IMR-90 (cell line): ENCODE results near the gene ZNF416. TPM values are rescaled to one million over a fixed set of nuclear protein-coding genes. Genes with fewer than 3 reads are reported as not detected.

Source experiments
- ATAC-seq: fragments of 200-7000 bp; cut with Tn5 transposase; 2 replicates; pipeline ENCODE4 v1.9.1; 2020; ENCODE audit warnings: low read depth, mild to moderate bottlenecking, moderate library complexity
- Bru-seq: library from RNA; stranded (reverse); fragments of 400-500 nt; gene quantifications from one replicate; lab custom pipeline; 2021; lab: Mats Ljungman, UMichigan
- BruChase-seq, 2 experiments: library from RNA; stranded (reverse); fragments of 400-500 nt; gene quantifications; one replicate each; lab custom pipeline; 2021; lab: Mats Ljungman, UMichigan
- BruUV-seq: library from RNA; stranded (reverse); fragments of 400-500 nt; replicated peaks from 2 replicates; lab custom pipeline; 2021; lab: Mats Ljungman, UMichigan
- CTCF ChIA-PET: fragments of 300-600 bp; formaldehyde crosslinking; extraction: SDS; loops from one replicate; lab custom pipeline; 2021; ENCODE audit warnings: antibody characterized with exemption; lab: Yijun Ruan, JAX
- POLR2A ChIA-PET: fragments of 300-600 bp; sonication (Branson Sonifier 250); formaldehyde crosslinking; loops from one replicate; lab custom pipeline; 2022; ENCODE audit warnings: antibody characterized with exemption; ENCODE audit not compliant: unreplicated experiment; lab: Charles Lee
- DNase-seq: peaks from one replicate; pipeline ENCODE4 v3.0.0; 2013
- H2AFZ ChIP-seq: replicated peaks from 2 replicates; pipeline ENCODE3; 2013; ENCODE audit warnings: low read length, mild to moderate bottlenecking; ENCODE audit not compliant: poor library complexity
- H2AK5ac ChIP-seq: 2 replicates; pipeline ENCODE4 v1.6.1; 2013; ENCODE audit warnings: low read depth, low read length, inconsistent platforms
- H2AK9ac ChIP-seq: replicated peaks from 2 replicates; pipeline ENCODE3; 2013; ENCODE audit warnings: mild to moderate bottlenecking, low read depth, low read length, moderate library complexity; ENCODE audit not compliant: poor library complexity
- H2BK120ac ChIP-seq: 2 replicates; pipeline ENCODE4 v1.6.1; 2013; ENCODE audit warnings: low read depth, low read length, inconsistent platforms
- H2BK15ac ChIP-seq: 3 replicates; pipeline ENCODE4 v1.6.1; 2013; ENCODE audit warnings: low read depth, low read length, inconsistent platforms
- H2BK20ac ChIP-seq: 2 replicates; pipeline ENCODE4 v1.6.1; 2013; ENCODE audit warnings: low read depth, mild to moderate bottlenecking, inconsistent platforms, low read length, moderate library complexity
- H2BK5ac ChIP-seq: 2 replicates; pipeline ENCODE4 v1.6.1; 2013; ENCODE audit warnings: mild to moderate bottlenecking, low read depth, low read length, inconsistent platforms; ENCODE audit not compliant: poor library complexity, severe bottlenecking
- H3K14ac ChIP-seq: replicated peaks from 2 replicates; pipeline ENCODE4 v1.6.1; 2013; ENCODE audit warnings: low read depth, low read length, inconsistent platforms
- H3K18ac ChIP-seq: 2 replicates; pipeline ENCODE4 v1.6.1; 2013; ENCODE audit warnings: low read depth, low read length, control low read depth
- H3K23ac ChIP-seq: 2 replicates; pipeline ENCODE4 v1.6.1; 2013; ENCODE audit warnings: low read depth, low read length, inconsistent platforms
- H3K27ac ChIP-seq: 2 replicates; pipeline ENCODE4 v1.5.1; 2013; ENCODE audit warnings: mild to moderate bottlenecking, control low read depth, low read length; ENCODE audit not compliant: insufficient read depth
- H3K27me3 ChIP-seq: 2 replicates; pipeline ENCODE4 v1.6.1; 2013; ENCODE audit warnings: low read length; ENCODE audit not compliant: control insufficient read depth, insufficient read depth
- H3K36me3 ChIP-seq: 2 replicates; pipeline ENCODE4 v1.6.1; 2013; ENCODE audit warnings: low read length, mixed read lengths; ENCODE audit not compliant: control insufficient read depth, insufficient read depth
- H3K4ac ChIP-seq: 2 replicates; pipeline ENCODE4 v1.6.1; 2013; ENCODE audit warnings: low read depth, low read length, inconsistent platforms
- H3K4me1 ChIP-seq: 2 replicates; pipeline ENCODE4 v1.6.1; 2013; ENCODE audit warnings: low read length, mixed read lengths; ENCODE audit not compliant: control insufficient read depth, insufficient read depth
- H3K4me2 ChIP-seq: 2 replicates; pipeline ENCODE4 v1.6.1; 2013; ENCODE audit warnings: low read depth, mild to moderate bottlenecking, control low read depth, low read length, moderate library complexity
- H3K4me3 ChIP-seq: 2 replicates; pipeline ENCODE4 v1.5.1; 2013; ENCODE audit warnings: low read depth, mild to moderate bottlenecking, control low read depth, low read length, moderate library complexity; ENCODE audit not compliant: insufficient read depth
- H3K56ac ChIP-seq: 2 replicates; pipeline ENCODE4 v1.6.1; 2013; ENCODE audit warnings: low read length, inconsistent platforms; ENCODE audit not compliant: insufficient read depth; ENCODE audit errors: extremely low read depth
- H3K79me1 ChIP-seq, 2 experiments: 2 replicates each; pipeline ENCODE4 v1.6.1; 2013; ENCODE audit warnings: low read length in 2 of 2, inconsistent platforms in 1 of 2, low read depth in 1 of 2
- H3K9ac ChIP-seq: 2 replicates; pipeline ENCODE4 v1.6.1; 2013; ENCODE audit warnings: low read depth, low read length, control low read depth
- H3K9me1 ChIP-seq: 2 replicates; pipeline ENCODE4 v1.6.1; 2013; ENCODE audit warnings: low read length, inconsistent platforms; ENCODE audit not compliant: insufficient read depth
- H3K9me3 ChIP-seq: 2 replicates; pipeline ENCODE4 v1.6.1; 2013; ENCODE audit warnings: low read length; ENCODE audit not compliant: control insufficient read depth, insufficient read depth
- H4K20me1 ChIP-seq: 2 replicates; pipeline ENCODE4 v1.6.1; 2013; ENCODE audit warnings: low read length, inconsistent platforms; ENCODE audit not compliant: insufficient read depth
- H4K5ac ChIP-seq: 2 replicates; pipeline ENCODE4 v1.6.1; 2013; ENCODE audit warnings: mild to moderate bottlenecking, low read depth, low read length, control low read depth
- H4K8ac ChIP-seq, 2 experiments: 2 replicates each; pipeline ENCODE4 v1.6.1; 2013; ENCODE audit warnings: low read depth in 2 of 2, low read length in 2 of 2, control low read depth in 1 of 2, inconsistent platforms in 1 of 2
- H4K91ac ChIP-seq: 2 replicates; pipeline ENCODE4 v1.6.1; 2013; ENCODE audit warnings: low read depth, low read length, inconsistent platforms; ENCODE audit not compliant: insufficient read depth
- MAFK ChIP-seq: IDR thresholded peaks from 2 replicates; pipeline ENCODE4 v1.6.1; 2012; ENCODE audit warnings: low read depth, low read length, improper control_type of control experiment
- MAZ ChIP-seq: IDR thresholded peaks from 2 replicates; pipeline ENCODE4 v1.6.1; 2012; ENCODE audit warnings: low read depth, mild to moderate bottlenecking, low read length, improper control_type of control experiment, moderate library complexity, borderline replicate concordance
- RCOR1 ChIP-seq: IDR thresholded peaks from 2 replicates; pipeline ENCODE4 v1.6.1; 2012; ENCODE audit warnings: mild to moderate bottlenecking, low read length, improper control_type of control experiment; ENCODE audit not compliant: insufficient replicate concordance
- WGBS, 2 experiments: methylation state at CpG; one replicate each; pipeline versions ENCODE4 v1.1.5 to v1.1.7; 2013; ENCODE audit warnings: missing lambda C conversion rate in 2 of 2; ENCODE audit not compliant: insufficient read length in 1 of 2; ENCODE audit errors: extremely low coverage in 2 of 2; 5-methylcytosine and 5-hydroxymethylcytosine counted together
- dilution Hi-C: fragments of 300-500 bp; cut with HindIII; formaldehyde crosslinking; loops from one replicate; pipeline ENCODE4 v1.14.3; 2018; ENCODE audit warnings: low sequenced_read_pairs; ENCODE audit not compliant: unreplicated experiment
- in situ Hi-C: fragments of 300-500 bp; cut with MboI; formaldehyde crosslinking; loops from 3 replicates; pipeline ENCODE4 v1.14.3; 2019; ENCODE audit warnings: low sequenced_read_pairs, inconsistent platforms, mixed read lengths
- intact Hi-C: fragments of 100-400 bp; cut with micrococcal nuclease; formaldehyde crosslinking; loops from 2 replicates; pipeline ENCODE4 v1.10.0; 2022
- long read RNA-seq: library from polyadenylated mRNA; unstranded; transcript quantifications from one replicate; pipeline ENCODE4 v2.0.0, GENCODE V29; 2021; ENCODE audit not compliant: unreplicated experiment
- polyA plus RNA-seq, 3 experiments: library from polyadenylated mRNA; depleted of rRNA; stranded (reverse); fragments of >200 nt; gene quantifications; 2 replicates each; pipeline ENCODE4 v1.2.3, GENCODE V29; 2012; ENCODE audit warnings: low replicate concordance in 1 of 3
- total RNA-seq: library from RNA; depleted of rRNA; stranded (reverse); fragments of >200 nt; gene quantifications from 2 replicates; pipeline ENCODE4 v1.2.3, GENCODE V29; 2012; rRNA removed
- TF ChIP-seq, protein P1 (sequence below): conservative IDR thresholded peaks from 2 replicates; pipeline ENCODE4 v1.5.1; 2012; ENCODE audit warnings: mild to moderate bottlenecking, low read depth, low read length, improper control_type of control experiment

ZNF416 gene
- total RNA-seq, result 6.1 and 8.1 TPM in 2 replicates
- 2.3 and 2.6 TPM in 2 replicates for polyA plus RNA-seq (2012; rRNA removed)
- polyA plus RNA-seq (2012; cell fraction: cytosol; rRNA removed), result 0.64 and 0.97 TPM in 2 replicates
- 0.63 and 2.4 TPM in 2 replicates for polyA plus RNA-seq (2012; cell fraction: nucleus; rRNA removed; ENCODE audit: low replicate concordance)
- percentile 63 among the genes with signal in this experiment for Bru-seq, nascent RNA
- BruChase-seq, experiment 1, labeled RNA remaining after a 6-hour chase, result percentile 47 among the genes with signal in this experiment
- BruChase-seq, experiment 2, labeled RNA remaining after a 2-hour chase, result percentile 51 among the genes with signal in this experiment
- long read RNA-seq, transcript ZNF416-201 (4 exons, 2,561 nt), result major isoform, 6 of 10 reads
- long read RNA-seq, partial matches to known transcripts, result 2 of 10 reads
- long read RNA-seq, other reads (novel, unspliced or antisense), result 2 of 10 reads

- peak within 1 kb of the TSS; percentile 21 for H3K27ac ChIP-seq
Measured at GRCh38 chr19:57578487-57579205, at the start of gene ZNF416. Gene ZNF416, minus strand, starts transcription at chr19:57578911. Its CDS starts 207 bp downstream, at chr19:57578704.

More at GRCh38 chr19:57578487-57579205, at the start of gene ZNF416:
- no peak within 1 kb of the TSS for H3K18ac ChIP-seq
- peak within 1 kb of the TSS; percentile 2 for H2BK5ac ChIP-seq
- H4K8ac ChIP-seq, result peak within 1 kb of the TSS; percentile 36 to 94
- peak within 1 kb of the TSS; percentile 40 for H3K4ac ChIP-seq
- H2BK20ac ChIP-seq, result no peak within 1 kb of the TSS
- H4K20me1 ChIP-seq, result no peaks in the 10 kb centered on the region
- no TSS peak for BruUV-seq
- no peaks in the 10 kb centered on the region for H3K27me3 ChIP-seq
- H2BK120ac ChIP-seq, result 0 out of 2 replicates have a peak within 1 kb of the TSS, but pooled peaks have one; percentile 10
- peaks cover 2% of the 10 kb centered on the region; the same call in 1 of the 2 replicates for H3K4me1 ChIP-seq
- H3K9me3 ChIP-seq, result peaks cover 47% of the 10 kb centered on the region
- H3K9me1 ChIP-seq, result peaks cover 5% of the 10 kb centered on the region; the same call in 1 of the 2 replicates
- peak within 1 kb of the TSS; percentile 79 for H3K23ac ChIP-seq
- H3K36me3 ChIP-seq, result peaks cover 36% of the 10 kb centered on the region
- in situ Hi-C loops, result no loop called here
- peak; percentile 95 for ATAC-seq
- H2BK15ac ChIP-seq, result no peak within 1 kb of the TSS
- intact Hi-C loops, result loop anchor here (2.0 kb wide), 2 partner anchors 54 to 576 kb away; partner anchors contain the start of gene ZNF211
- peak within 1 kb of the TSS; percentile 74 for H3K9ac ChIP-seq
- ChIA-PET CTCF (no interaction called here), POLR2A (no interaction called here)
- peak within 1 kb of the TSS; percentile 78 for H3K14ac ChIP-seq
- peak within 1 kb of the TSS; percentile 85 for H2AK5ac ChIP-seq
- H4K91ac ChIP-seq, result no peak within 1 kb of the TSS
- H2AK9ac ChIP-seq, result peak within 1 kb of the TSS; percentile 74
- peak within 1 kb of the TSS; percentile 95 for H3K4me2 ChIP-seq
- 0% methylated on average over 43 of the region's 62 CpGs; no CpG with 5 or more reads in 1 of the 2 experiments for WGBS, 2 experiments
- peak within 1 kb of the TSS; percentile 66 for H3K4me3 ChIP-seq
- peak within 1 kb of the TSS; percentile 99 for H2AFZ ChIP-seq
- H4K5ac ChIP-seq, result peak within 1 kb of the TSS; percentile 58
- TF ChIP-seq RCOR1, result no peak
- TF ChIP-seq MAZ, result peak; percentile 45; the same call in 1 of the 2 replicates
- TF ChIP-seq MAFK, result no peak
- TF ChIP-seq, protein P1, sequence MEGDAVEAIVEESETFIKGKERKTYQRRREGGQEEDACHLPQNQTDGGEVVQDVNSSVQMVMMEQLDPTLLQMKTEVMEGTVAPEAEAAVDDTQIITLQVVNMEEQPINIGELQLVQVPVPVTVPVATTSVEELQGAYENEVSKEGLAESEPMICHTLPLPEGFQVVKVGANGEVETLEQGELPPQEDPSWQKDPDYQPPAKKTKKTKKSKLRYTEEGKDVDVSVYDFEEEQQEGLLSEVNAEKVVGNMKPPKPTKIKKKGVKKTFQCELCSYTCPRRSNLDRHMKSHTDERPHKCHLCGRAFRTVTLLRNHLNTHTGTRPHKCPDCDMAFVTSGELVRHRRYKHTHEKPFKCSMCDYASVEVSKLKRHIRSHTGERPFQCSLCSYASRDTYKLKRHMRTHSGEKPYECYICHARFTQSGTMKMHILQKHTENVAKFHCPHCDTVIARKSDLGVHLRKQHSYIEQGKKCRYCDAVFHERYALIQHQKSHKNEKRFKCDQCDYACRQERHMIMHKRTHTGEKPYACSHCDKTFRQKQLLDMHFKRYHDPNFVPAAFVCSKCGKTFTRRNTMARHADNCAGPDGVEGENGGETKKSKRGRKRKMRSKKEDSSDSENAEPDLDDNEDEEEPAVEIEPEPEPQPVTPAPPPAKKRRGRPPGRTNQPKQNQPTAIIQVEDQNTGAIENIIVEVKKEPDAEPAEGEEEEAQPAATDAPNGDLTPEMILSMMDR, result peak; percentile 39
- H3K79me1 ChIP-seq, result peaks cover 23 to 33% of the 10 kb centered on the region in 2 experiments
- dilution Hi-C loops, result no loop called here
- H3K56ac ChIP-seq, result no peak within 1 kb of the TSS; the same call in none of the 2 replicates
- peak; percentile 99 for DNase-seq
